ENCODE measurements around the gene MIGA2.

GRCh38 chr9:129075996-129076639, 39.7 kb downstream of the MIGA2 start:
- TF ChIP-seq, protein P1, sequence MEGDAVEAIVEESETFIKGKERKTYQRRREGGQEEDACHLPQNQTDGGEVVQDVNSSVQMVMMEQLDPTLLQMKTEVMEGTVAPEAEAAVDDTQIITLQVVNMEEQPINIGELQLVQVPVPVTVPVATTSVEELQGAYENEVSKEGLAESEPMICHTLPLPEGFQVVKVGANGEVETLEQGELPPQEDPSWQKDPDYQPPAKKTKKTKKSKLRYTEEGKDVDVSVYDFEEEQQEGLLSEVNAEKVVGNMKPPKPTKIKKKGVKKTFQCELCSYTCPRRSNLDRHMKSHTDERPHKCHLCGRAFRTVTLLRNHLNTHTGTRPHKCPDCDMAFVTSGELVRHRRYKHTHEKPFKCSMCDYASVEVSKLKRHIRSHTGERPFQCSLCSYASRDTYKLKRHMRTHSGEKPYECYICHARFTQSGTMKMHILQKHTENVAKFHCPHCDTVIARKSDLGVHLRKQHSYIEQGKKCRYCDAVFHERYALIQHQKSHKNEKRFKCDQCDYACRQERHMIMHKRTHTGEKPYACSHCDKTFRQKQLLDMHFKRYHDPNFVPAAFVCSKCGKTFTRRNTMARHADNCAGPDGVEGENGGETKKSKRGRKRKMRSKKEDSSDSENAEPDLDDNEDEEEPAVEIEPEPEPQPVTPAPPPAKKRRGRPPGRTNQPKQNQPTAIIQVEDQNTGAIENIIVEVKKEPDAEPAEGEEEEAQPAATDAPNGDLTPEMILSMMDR (IDR thresholded peaks at IDR 0.05; ENCODE audit: insufficient read depth, low read depth, low read length), result no peak
- TF ChIP-seq EZH2 (IDR thresholded peaks at IDR 0.05; ENCODE audit: insufficient read depth, low read length), result no peak

Data from astrocyte (in vitro differentiated cells and primary cell).